ENCODE results near the gene KCNE1. TPM values are rescaled to one million over a fixed set of nuclear protein-coding genes. Genes with fewer than 3 reads are reported as not detected.
A peak's percentile ranks its signal among the peaks of the same experiment; 100 is the strongest.

The KCNE1 gene
- total RNA-seq, 1 experiment from 2014 or later: 0.31 TPM

- DNase-seq (ENCODE audit: low spot score): no peak
These were observed 24.3 kb upstream of the KCNE1 start for GRCh38 chr21:34536311-34536710.

GRCh38 chr21:34535886-34536285, 23.9 kb upstream of the KCNE1 start:
- DNase-seq (ENCODE audit: low spot score): no peak

GRCh38 chr21:34534522-34534921, 22.5 kb upstream of the KCNE1 start:
- DNase-seq (ENCODE audit: low spot score): no peak

GRCh38 chr21:34533938-34534337, 21.9 kb upstream of the KCNE1 start:
- no peak for DNase-seq (ENCODE audit: low spot score)

GRCh38 chr21:34531399-34531798, 19.4 kb upstream of the KCNE1 start:
- DNase-seq (ENCODE audit: low spot score): no peak

GRCh38 chr21:34530261-34530660, 18.3 kb upstream of the KCNE1 start:
- DNase-seq (ENCODE audit: low spot score): no peak

- DNase-seq (ENCODE audit: low spot score): no peak
These were observed 16.1 kb upstream of the KCNE1 start for GRCh38 chr21:34528131-34528561.

GRCh38 chr21:34526618-34527290, 14.7 kb upstream of the KCNE1 start:
- DNase-seq (ENCODE audit: low spot score): peak; percentile 77

- no peak for DNase-seq (ENCODE audit: low spot score)
These were observed 14.2 kb upstream of the KCNE1 start for GRCh38 chr21:34526241-34526617.

GRCh38 chr21:34524646-34525601, 12.9 kb upstream of the KCNE1 start:
- DNase-seq (ENCODE audit: low spot score): no peak

GRCh38 chr21:34523019-34523555, 11.1 kb upstream of the KCNE1 start:
- DNase-seq (ENCODE audit: low spot score): no peak

- DNase-seq (ENCODE audit: low spot score): no peak
These were observed 10.3 kb upstream of the KCNE1 start for GRCh38 chr21:34522284-34522683.

GRCh38 chr21:34521561-34521960, 9.6 kb upstream of the KCNE1 start:
- no peak for DNase-seq (ENCODE audit: low spot score)

- no peak for DNase-seq (ENCODE audit: low spot score)
These were observed 8.9 kb upstream of the KCNE1 start for GRCh38 chr21:34520764-34521508.

GRCh38 chr21:34520281-34520680, 8.3 kb upstream of the KCNE1 start:
- DNase-seq (ENCODE audit: low spot score): no peak

GRCh38 chr21:34519694-34520093, 7.7 kb upstream of the KCNE1 start:
- no peak for DNase-seq (ENCODE audit: low spot score)

- DNase-seq (ENCODE audit: low spot score): no peak
These were observed 7.0 kb upstream of the KCNE1 start for GRCh38 chr21:34519016-34519415.

- no peak for DNase-seq (ENCODE audit: low spot score)
These were observed 6.3 kb upstream of the KCNE1 start for GRCh38 chr21:34518301-34518700.

- DNase-seq (ENCODE audit: low spot score): peak; percentile 32
These were observed 5.7 kb upstream of the KCNE1 start for GRCh38 chr21:34517491-34518245.

GRCh38 chr21:34517039-34517438, 5.0 kb upstream of the KCNE1 start:
- no peak for DNase-seq (ENCODE audit: low spot score)

- DNase-seq (ENCODE audit: low spot score): no peak
These were observed 2.6 kb upstream of the KCNE1 start for GRCh38 chr21:34514576-34515115.
